ENCODE data around the gene CTNNA1. TPM values are rescaled to one million over a fixed set of nuclear protein-coding genes. Genes with fewer than 3 reads are reported as not detected.

CTNNA1 gene
- total and polyA plus RNA-seq, 2 of the 8 experiments (the other 6 are each of a cell fraction or from before 2014, with no cell fraction given) = 115 to 349 TPM

DNA sequence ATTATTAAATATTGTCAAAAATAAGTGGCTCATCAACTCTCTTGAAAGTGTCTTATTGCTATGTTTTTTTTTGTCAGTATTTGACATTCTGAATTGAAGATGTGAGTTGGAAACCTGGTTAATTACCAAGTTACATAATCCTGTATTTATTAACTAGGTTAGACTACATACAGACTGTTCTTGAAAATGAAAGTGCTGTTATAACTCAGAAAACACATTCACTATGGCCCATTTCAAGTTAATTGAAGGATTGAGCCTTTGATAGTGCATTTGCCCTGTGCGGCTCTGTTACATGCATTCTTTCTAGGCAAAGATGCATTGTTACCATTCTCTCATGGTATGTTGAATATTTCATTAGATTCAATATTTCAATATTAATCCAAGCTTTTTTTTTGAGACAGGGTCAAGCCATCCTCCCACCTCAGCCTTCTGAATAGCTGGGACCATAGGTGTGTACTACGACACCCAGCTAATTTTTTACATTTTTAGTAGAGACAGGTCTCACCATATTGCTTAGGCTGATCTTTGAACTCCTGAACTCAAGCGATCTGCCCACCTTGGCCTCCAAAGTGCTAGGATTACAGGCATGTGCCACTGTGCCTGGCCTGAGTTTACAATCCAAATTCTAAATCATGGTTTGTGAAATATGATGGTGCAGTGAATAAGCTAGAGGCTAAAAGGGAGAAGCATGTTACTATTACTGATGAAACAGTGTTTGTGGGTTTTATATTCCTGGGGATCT lies 10.0 kb downstream of the CTNNA1 start:
- no peak overlapping the region for H2BK20ac ChIP-seq (ENCODE audit: low read length)
- POLR2A ChIA-PET (ENCODE audit: partially characterized antibody) = interaction anchor here (0.6 to 1.0 kb wide), 4 partner anchors 10 to 195 kb away, joined by 3 to 4 read pairs (median 3); partner anchors contain the start of gene CTNNA1
- H2AK5ac ChIP-seq (ENCODE audit: low read depth, low read length) = no peak overlapping the region
- no peak overlapping the region for H2AFZ ChIP-seq (ENCODE audit: low read length)
- CTCF ChIA-PET (ENCODE audit: partially characterized antibody) = interaction anchor here (1.0 to 1.6 kb wide), 5 partner anchors 9 to 114 kb away, joined by 3 to 7 read pairs (median 5); no protein-coding TSS in a partner anchor
- peaks cover 21 to 23% of the 10 kb centered on the region in 2 experiments for H4K20me1 ChIP-seq (replicated peaks in 1 of 2; ENCODE audit: control insufficient read depth in 1 of 2, insufficient read depth in 2 of 2, low read length in 2 of 2)
- H3K79me2 ChIP-seq (ENCODE audit: control insufficient read depth in 1 of 2, insufficient read depth in 2 of 2, low read length in 2 of 2) = peaks cover 30 to 95% of the 10 kb centered on the region in 2 experiments
- H4K8ac ChIP-seq (ENCODE audit: extremely low read depth, insufficient read depth, low read length) = no peak overlapping the region
- H2BK12ac ChIP-seq (ENCODE audit: low read depth, low read length) = no peak overlapping the region
- no peak overlapping the region for H3K9ac ChIP-seq (replicated peaks in 1 of 4; ENCODE audit: extremely low read depth in 1 of 4, low read depth in 3 of 4, low read length in 3 of 4)
- peaks cover 0 to 20% (median 6%) of the 10 kb centered on the region in 4 experiments; a peak in 3 of 8 replicates for H3K36me3 ChIP-seq (ENCODE audit: control insufficient read depth in 2 of 4, insufficient read depth in 4 of 4, low read length in 3 of 4)
- no peak overlapping the region for H2BK15ac ChIP-seq (ENCODE audit: low read length)
- peaks cover 6% of the 10 kb centered on the region; the same call in 1 of the 2 replicates for H3K79me1 ChIP-seq (ENCODE audit: low read depth, low read length)
- 95% methylated on average over 3 of the region's 3 CpGs; no CpG with 5 or more reads in 1 of the 2 experiments for WGBS, 2 experiments (ENCODE audit: extremely low coverage in 1 of 2, insufficient coverage in 1 of 2, insufficient read length in 1 of 2, insufficient replicate concordance in 2 of 2, low coverage in 1 of 2, low lambda C conversion rate in 2 of 2, missing lambda C conversion rate in 1 of 2)
- H3K4me3 ChIP-seq (ENCODE audit: extremely low read depth in 1 of 4, insufficient read depth in 2 of 4, low read depth in 3 of 4, low read length in 4 of 4) = no peak overlapping the region
- H3K23ac ChIP-seq (ENCODE audit: insufficient read length) = no peak overlapping the region
- H3K4ac ChIP-seq (replicated peaks; ENCODE audit: insufficient read length, low read depth, low read length) = no peak overlapping the region
- no peak overlapping the region for H3K56ac ChIP-seq (replicated peaks; ENCODE audit: insufficient read length, low read depth, low read length)
- H4K91ac ChIP-seq (replicated peaks; ENCODE audit: insufficient read length, low read length) = no peak overlapping the region
- H3K23me2 ChIP-seq (ENCODE audit: low read depth, low read length) = no peaks in the 10 kb centered on the region
- DNase-seq (ENCODE audit: low read depth in 1 of 2, low spot score in 2 of 2) = no peak
- no peak overlapping the region for H4K5ac ChIP-seq (ENCODE audit: insufficient read length, low read depth, low read length)
- no peak overlapping the region for H2BK5ac ChIP-seq (ENCODE audit: low read depth, low read length)
- H3K27me3 ChIP-seq (replicated peaks in 1 of 4; ENCODE audit: control insufficient read depth in 3 of 4, extremely low read depth in 1 of 4, insufficient read depth in 3 of 4, low read length in 3 of 4) = no peaks in the 10 kb centered on the region
- peaks cover 2 to 3% of the 10 kb centered on the region in 2 experiments; a peak in 2 of 4 replicates for H3K9me3 ChIP-seq (ENCODE audit: insufficient read depth in 2 of 2, low read depth in 1 of 2, low read length in 1 of 2)
- H3K4me1 ChIP-seq (replicated peaks in 1 of 4; ENCODE audit: control insufficient read depth in 3 of 4, insufficient read depth in 4 of 4, low read length in 3 of 4) = no peaks in the 10 kb centered on the region
- H3K27ac ChIP-seq (ENCODE audit: low read depth, low read length) = no peak overlapping the region
- no peak for FAIRE-seq
- no peak overlapping the region for H3K4me2 ChIP-seq (ENCODE audit: insufficient read depth in 1 of 2, low read depth in 2 of 2, low read length in 2 of 2)
- H3K14ac ChIP-seq (ENCODE audit: insufficient read length) = no peak overlapping the region
- H2BK120ac ChIP-seq (replicated peaks; ENCODE audit: low read depth, low read length) = no peak overlapping the region
- no peak overlapping the region for H3K18ac ChIP-seq (ENCODE audit: extremely low read depth, low read length)
- TF ChIP-seq SP2 (IDR thresholded peaks at IDR 0.05; ENCODE audit: low read length) = no peak
- no peak for TF ChIP-seq SAP30 (IDR thresholded peaks at IDR 0.05; ENCODE audit: insufficient read depth, insufficient replicate concordance, low read length)
- TF ChIP-seq SP4 (IDR thresholded peaks at IDR 0.05; ENCODE audit: low read length) = no peak
- TF ChIP-seq EZH2 (IDR thresholded peaks at IDR 0.05; ENCODE audit: low read depth, low read length, severe bottlenecking) = no peak
- no peak for TF ChIP-seq EP300 (IDR thresholded peaks at IDR 0.05; ENCODE audit: borderline replicate concordance in 1 of 2, low read depth in 2 of 2, low read length in 2 of 2)
